Dermis blood vessel endothelial cell (primary cell): ENCODE measurements around the gene PPAN. TPM values are rescaled to one million over a fixed set of nuclear protein-coding genes. Genes with fewer than 3 reads are reported as not detected.

ENCODE experiments used
- DNase-seq: peaks from one replicate; pipeline ENCODE4 v3.0.0; 2010
- total RNA-seq: library from RNA; depleted of rRNA; stranded (reverse); fragments of >200 nt; gene quantifications from 2 replicates; pipeline ENCODE4 v1.2.3, GENCODE V29; 2014

PPAN gene, protein sequence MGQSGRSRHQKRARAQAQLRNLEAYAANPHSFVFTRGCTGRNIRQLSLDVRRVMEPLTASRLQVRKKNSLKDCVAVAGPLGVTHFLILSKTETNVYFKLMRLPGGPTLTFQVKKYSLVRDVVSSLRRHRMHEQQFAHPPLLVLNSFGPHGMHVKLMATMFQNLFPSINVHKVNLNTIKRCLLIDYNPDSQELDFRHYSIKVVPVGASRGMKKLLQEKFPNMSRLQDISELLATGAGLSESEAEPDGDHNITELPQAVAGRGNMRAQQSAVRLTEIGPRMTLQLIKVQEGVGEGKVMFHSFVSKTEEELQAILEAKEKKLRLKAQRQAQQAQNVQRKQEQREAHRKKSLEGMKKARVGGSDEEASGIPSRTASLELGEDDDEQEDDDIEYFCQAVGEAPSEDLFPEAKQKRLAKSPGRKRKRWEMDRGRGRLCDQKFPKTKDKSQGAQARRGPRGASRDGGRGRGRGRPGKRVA
- 23.4 and 25.4 TPM in 2 replicates for total RNA-seq

DNA sequence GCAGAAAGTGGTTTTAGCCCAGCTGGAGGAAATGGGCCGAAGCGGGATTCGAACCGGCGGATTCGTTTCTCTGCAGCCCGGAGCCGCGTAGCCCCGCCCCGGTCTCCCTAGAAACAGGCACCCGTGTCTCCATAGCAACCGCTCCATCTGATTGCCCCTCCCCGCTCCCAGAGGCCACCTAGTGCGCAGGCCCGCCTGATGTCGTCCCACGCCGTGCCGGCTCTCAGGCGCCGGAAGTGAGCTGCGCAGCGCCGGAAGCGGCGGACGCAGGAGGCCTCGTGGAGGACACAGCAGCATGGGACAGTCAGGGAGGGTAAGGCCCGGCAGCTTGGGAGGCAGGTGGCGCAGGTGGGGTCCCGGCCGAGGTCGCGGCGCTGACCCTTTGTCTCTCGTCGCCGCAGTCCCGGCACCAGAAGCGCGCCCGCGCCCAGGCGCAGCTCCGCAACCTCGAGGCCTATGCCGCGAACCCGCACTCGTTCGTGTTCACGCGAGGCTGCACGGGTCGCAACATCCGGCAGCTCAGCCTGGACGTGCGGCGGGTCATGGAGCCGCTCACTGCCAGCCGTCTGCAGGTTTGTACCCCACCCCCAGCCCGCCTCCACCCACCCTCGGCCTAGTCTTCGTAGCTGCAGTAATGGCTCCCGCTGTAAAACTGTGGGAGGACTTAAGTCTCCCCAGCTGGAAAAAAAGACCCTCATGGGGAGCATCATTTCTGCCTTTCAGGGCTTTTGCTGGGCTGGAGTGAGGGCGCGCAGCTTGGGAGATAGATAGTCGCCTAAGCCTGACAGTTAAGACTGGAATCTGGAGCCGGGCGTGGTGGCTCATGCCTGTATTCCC is at the start of gene PPAN:
TSS of gene PPAN (plus strand) at position 263 of the 837 bp plus-strand sequence. CDS start at position 296, 33 bp downstream.
- DNase-seq: peak; percentile 99

DNA sequence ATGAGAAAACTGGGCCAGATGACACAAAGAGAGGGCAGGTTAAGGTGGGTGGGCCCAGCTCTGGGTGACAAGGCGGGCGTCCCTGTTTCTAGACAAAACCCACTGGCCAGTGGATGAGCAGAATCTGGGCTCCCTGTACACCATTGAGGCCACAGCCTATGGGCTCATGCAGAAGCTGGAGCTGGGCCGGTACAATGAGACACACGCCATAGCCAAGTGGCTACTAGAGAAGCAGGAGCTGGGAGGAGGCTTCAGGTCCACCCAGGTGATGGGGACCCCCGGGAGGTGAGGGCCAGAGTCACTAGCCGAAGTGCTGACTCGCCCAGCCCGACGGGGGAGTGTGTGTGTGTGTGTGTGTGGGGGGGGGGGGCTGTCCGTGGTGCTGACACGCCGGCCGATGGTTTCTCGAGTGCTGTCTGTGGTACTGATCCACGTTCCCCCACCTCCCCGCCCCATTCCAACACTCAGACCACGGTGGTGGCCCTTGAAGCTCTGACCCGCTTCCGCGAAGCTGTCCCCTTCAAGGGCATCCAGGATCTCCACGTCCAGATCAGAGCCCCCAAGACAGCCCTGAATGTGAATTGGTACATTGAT is 44.3 kb upstream of the PPAN start:
- DNase-seq: peak; percentile 13

DNA sequence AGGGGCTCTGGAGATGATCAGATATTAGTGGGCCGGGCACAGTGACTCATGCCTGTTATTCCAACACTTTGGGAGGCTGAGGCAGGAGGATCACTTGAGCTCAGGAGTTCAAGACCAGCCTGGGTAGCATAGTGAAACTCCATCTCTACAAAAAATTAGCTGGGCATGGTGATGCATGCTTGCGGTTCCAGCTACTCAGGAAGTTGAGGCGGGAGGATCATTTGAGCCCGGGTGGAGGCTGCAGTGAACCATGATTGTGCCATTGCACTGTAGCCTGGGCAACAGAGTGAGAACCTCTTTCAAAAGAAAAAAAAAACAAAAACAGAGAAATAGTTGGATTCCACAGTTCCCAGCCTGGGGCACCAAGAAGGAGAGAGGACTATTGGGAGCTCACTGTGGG is 38.0 kb upstream of the PPAN start:
- DNase-seq: no peak

DNA sequence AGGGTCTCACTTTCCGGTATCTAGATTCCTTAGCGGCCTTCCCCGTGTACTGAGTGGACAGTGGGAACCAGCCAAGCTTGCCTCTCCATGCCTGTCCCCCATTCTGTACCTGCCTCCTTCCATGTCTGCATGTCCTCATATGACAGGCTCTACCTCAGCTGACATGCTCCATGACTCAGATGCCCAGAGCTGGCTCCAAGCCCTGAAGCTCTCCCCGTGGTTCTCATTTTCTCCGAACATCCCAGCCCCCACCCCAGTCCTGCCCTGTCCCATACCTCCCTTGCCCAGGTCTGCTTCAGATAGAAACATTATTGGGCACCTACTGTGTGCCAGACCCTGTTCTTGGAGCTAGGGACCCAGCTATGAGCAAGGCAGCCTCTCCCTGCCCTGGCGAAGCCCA is 37.1 kb upstream of the PPAN start:
- no peak for DNase-seq

DNA sequence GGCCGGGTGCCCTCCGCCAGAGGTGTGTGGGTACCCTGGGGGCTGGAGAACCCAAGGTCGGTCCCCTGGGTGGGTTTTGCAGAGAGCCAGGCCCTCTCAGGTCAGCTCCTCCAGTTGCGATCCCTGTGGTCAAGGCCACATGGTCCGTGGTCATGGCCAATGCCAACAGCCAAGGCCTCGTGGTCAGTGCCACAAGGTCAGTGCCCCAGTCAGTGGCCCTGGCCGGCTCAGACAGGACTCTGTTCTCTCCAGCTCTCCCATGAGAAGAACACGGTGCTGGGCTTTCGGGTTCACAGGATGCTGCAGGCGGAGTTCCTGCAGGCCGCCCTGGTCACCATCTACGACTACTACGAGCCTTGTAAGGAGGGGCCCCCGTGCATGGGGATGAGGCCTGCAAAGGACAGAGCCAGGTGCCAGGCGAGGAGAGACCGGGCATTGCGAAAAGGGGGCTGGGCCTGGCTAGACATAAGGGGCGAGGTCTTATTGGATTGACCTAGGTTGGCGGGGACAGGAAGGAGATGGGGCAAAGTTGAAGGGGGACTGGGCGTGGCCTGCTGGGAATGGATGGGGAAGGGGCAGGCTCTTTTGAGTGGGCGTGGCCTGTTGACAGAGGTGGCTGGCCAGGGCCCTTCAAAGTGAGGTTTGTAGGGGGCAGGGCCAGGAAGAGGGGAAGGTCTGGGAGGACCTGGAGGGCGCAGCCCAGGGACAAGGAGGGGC is 35.3 kb upstream of the PPAN start:
- DNase-seq: no peak

DNA sequence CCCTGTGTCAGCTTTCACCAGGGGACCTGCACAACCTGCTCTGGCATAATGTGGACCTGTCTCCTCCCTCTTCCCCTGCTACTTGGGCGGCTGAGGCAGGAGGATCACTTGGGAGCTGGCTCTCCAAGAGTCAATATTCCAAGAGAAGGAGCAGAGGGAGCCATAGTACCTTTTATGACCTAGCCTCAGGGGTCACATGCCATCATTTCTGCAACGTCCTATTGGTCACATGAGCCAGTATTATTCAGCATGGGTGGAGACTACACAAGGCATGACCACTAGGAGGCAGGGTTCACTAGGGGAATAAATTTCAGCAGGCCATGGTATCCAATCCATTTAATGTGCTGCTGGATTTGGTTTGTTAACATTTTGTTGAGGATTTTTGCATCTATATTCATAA is 32.0 kb upstream of the PPAN start:
- DNase-seq: peak; percentile 57

DNA sequence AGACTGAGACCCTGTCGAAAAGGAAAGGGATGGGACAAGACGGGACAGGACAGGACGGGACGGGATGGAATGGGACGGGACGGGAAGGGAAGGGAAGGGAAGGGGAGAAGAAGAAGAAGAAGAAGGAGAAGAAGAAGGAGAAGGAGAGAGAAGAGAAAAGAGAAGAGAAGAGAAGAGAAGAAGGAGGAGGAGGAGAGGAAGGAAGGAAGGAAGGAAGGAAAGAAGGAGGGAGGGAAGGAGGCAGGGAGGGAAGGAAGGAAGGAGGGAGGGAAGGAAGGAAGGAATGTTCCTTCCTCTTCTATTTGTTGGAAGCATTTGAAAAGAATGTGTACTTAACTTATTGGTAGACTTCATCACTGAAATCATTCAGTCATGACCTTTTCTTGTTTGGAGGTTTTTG is 29.6 kb upstream of the PPAN start:
- DNase-seq: no peak

DNA sequence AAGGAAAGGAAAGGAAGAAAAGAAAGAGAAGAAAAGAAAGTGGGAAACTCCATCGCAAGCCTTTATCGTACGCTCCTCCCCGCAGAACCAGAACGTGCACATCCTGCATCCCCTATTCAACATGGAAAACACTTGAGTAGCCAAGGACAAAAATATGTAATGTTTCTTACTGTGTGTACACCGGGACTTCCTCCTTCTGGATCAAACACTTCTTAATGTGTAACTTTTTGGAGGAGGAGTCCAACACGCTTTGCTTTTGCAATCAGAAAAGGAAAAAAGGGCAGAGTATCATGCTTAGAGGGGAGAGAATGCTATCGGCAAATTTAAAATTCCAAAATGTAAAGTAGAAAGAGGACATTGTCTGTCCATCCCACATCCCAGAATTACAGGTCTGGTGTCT is 27.8 kb upstream of the PPAN start:
- DNase-seq: no peak

DNA sequence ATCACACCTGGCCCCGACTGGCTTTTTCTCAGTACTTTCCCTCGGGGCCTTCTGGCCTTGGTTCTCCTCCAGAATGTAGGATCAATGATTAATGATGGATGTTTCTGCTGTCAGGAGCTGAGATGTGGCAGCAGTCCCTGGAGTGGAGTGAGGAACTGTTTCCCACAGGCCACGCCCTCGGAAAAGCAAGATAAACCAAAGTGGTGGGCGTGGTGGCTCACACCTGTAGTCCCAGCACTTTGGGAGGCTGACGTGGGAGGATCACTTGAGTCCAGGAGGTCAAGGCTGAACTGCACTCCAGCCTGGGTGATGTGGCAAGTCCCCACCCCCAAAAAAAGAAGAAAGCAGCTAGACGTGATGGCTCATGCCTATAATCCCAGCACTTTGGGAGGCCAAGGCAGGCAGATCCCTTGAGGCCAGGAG is 27.1 kb upstream of the PPAN start:
- no peak for DNase-seq

DNA sequence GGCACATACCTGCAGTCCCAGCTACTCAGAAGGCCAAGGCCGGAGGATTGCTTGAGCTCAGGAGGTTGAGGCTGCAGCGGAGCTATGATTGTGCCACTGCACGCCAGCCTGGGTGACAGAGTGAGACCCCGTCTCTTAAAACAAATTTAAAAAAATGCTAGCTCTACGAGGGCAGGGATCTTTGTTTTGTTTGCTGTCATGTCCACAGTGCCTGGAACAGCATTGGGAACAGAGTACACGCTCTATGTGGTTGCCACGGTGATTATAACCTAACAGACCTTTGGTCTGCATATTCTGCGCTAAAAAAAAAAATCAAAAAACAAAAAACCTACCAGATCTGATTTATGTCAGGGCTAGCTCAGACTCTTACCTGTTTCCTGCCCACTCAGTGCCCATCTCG is 22.3 kb upstream of the PPAN start:
- DNase-seq: no peak

DNA sequence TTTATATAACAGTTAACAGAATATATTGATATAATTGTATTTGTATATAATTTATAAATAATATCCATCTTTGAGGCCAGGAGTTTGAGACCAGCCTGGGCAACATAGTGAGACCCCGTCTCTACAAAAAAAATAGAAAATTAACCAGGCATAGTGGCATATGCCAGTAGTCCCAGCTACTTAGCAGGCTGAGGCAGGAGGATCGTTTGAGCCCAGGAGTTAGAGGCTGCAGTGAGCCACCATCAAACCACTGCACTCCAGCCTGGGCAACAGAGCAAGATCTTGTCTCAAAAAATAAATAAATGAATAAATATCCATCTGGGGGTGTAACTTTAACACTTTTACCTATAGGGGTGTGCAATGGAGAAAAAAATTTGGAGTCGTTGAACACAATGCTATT is 21.4 kb upstream of the PPAN start:
- no peak for DNase-seq

DNA sequence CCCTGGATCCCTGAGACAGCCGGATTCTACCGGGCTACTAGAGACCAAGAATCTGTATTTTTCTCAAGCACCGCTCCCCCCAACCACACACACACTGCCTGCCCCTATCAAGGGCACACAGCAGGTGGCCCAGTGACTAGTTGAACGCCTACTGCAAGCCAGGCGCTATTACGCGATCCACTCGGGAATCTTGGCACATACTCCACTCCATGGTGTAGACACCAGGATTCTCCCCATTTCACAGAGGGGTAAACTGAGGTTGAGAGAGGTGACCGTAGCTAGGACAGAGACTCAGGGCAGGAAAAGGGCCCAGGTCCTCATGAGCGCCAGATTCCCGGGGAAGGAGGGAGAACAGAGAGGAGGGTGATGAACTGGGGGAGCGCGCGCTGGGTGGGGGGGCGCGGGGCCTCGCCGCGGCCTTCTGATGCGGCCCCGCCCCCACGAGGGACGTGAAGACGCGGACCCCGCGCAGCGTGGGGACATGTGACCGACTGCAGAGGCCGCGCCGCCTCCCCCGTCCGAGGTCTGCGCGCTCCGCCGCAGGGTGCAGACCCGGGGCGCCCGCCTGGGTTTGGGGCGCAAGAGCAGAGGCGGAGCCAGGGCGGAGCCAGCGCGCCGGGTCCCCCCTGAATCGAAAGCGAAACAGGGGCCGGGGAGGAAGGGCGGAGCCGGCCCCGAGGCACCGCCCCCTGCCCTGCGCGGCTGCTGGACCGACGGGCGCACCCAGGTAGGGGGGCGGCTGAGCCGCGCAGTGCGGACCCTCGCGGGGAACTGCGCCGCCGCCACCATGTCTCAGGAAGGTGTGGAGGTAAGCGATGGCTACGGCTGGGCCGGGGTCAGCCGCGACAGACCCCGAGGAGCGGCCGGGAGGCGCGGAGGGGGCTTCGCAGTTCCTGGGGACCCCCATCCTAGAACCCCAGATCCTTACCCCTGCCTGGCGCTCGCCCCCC is 20.2 kb upstream of the PPAN start, which contains the start of gene SHFL:
TSS of gene SHFL (plus strand) at position 677 of the 950 bp plus-strand sequence. CDS start at position 788, 111 bp downstream.
- DNase-seq: peak; percentile 66

DNA sequence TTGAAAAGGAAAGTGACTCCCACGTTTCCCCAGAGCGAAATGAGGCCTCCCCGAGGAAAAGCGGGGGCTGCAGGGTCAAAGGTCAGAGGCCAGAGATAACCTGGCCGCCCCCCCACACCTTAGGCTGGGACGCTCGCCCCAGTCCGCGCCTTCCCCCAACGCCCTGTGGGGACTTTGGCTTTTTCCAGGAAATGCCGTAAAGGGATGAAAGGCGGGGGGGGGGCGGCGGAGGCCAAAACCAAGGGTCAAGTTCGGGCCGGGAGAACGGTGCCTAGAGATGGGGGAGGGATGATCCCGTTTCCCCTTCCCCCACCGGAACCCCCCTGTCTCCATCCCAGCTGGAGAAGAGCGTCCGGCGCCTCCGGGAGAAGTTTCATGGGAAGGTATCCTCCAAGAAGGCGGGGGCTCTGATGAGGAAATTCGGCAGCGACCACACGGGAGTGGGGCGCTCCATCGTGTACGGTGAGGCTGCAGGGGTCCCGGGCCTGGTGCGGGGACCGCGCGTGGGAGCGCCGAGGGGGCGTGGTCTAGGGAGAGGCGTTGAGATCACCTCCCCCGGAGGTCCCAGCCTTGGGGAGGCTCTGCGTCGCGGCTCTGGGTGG is 19.5 kb upstream of the PPAN start:
- DNase-seq: no peak

DNA sequence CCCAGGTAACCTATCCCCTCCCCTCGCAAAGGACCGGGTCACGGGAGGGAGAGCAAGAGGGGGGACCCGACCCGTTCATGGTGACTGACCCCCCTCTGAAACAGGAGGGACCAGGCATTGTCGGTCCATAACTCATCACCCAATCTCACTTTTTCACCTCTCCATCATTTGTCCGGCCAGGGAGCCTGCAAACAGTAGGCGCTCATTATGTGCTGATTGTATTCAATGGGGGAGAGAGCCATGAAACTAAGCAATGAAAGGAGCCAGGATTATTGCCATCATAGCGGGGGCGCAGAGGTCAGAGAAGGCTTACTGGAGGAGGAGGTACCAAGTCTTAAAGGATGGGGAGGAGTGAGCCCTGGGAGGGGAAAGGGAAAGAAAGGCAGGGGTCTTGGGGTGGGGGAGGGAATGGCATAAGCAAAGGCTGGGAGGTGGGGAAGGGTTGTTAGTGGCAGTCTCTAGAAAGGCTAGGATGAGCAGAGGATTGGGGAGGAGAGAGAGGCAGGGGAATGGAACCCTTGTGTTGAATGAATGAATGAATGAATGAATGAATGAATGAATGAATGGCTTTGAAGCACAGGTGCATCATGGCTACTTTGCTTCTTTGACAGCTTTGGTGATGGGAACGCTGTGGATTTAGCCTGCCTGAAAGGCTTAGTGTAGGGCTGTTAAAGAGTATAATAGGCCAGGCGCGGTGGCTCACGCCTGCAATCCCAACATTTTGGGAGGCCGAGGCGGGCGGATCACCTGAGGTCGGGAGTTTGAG is 18.7 kb upstream of the PPAN start:
- no peak for DNase-seq

DNA sequence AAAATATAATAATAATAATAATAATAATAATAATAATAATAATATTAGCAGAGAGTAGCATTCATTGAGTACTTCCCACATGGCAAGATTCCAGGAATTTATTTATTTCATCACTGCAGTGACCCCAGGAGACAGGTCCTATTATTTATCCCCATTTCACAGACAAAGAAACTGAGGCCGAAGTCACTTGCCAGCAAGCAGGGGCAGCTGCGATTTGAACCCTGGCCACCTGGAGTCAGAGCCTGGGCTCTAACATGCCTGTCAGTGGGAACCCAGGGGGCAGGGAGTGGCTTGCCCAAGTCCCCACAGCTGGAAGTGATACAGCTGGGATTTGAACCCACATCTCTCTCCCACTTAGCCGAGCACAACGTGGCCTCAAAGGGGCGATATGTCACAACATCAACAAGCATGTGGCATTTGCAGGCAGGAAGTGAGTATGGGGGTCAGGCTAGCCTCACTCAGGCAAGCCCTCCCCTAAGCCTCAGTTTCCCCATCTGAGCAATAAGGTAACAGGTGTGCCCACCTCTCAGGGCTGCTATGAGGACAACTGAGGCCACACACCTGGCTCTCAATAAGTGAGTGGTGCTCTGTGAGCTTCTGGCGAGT is 17.1 kb upstream of the PPAN start:
- DNase-seq: no peak

DNA sequence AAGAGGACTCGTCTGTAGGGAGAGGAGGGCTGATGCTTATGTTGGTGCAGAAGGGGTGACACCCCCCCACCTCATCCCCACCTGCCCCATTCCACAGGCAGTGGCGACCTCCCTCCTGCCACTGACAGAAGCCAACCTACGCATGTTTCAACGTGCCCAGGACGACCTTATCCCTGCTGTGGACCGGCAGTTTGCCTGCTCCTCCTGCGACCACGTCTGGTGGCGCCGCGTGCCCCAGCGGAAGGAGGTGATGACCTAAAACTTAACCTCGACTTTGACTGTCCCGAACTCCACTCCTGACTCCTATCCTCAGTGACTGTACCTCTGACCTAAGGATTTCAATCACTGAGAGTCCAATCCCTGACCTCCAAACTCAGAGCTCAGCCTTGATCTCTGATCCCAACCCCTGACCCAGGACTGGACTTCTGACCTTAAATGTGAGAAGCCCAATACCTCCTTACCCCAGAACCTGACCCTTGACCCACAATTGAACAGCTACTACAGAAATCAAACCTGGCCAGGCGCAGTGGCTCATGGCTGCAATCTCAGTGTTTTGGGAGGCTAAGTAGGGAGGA is 16.3 kb upstream of the PPAN start:
- DNase-seq: no peak

DNA sequence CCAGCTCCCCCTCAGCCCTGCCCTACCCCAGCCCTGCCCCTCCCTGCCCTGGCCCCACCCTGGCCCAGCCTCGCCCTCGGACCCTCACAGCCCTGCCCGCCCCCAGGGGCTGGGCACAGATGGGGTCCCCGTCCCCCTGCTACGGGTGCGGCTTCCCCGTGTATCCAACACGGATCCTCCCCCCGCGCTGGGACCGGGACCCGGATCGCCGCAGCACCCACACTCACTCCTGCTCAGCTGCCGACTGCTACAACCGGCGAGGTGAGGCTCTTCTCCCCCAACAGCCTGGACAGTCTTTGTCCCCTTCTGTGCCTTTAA is 14.8 kb upstream of the PPAN start:
- no peak for DNase-seq

DNA sequence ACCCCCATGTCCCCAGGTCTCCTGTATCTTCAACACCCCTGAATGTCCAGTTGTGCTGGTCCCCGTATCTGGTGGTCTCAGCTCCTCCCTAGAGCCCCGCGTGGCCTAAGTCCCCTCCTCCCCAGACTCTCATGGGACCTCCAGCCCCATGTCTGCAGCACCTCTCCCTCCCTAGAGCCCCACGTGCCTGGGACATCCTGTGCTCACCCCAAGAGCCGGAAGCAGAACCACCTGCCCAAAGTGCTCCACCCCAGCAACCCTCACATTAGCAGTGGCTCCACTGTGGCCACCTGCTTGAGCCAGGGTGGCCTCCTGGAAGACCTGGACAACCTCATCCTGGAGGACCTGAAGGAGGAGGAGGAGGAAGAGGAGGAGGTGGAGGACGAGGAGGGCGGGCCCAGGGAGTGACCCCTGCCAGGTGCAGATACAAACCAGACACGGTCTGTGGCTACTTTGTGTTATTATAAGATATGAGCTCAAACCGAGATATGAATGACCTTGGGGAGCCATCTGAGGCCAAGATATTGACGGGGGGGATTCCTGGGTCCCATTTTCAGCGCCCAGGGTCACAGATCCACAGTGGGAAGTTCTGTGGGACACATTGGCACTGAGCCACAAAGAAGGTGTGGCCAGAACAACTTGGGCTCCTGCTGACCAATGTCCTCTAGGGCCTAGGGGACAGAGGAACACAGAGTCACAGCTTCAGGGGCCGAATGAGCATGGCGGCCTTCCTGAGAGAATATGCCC is 14.1 kb upstream of the PPAN start:
- no peak for DNase-seq
